ENCODE results near the gene SERPINH1. TPM values are rescaled to one million over a fixed set of nuclear protein-coding genes. Genes with fewer than 3 reads are reported as not detected.

The SERPINH1 gene
- total RNA-seq, 2 experiments from 2014 or later: 3.5 to 4.1 TPM

GRCh38 chr11:75527938-75528735 lies 33.9 kb upstream of the SERPINH1 start:
- H3K9me3 ChIP-seq (ENCODE audit: control insufficient read depth in 1 of 2, insufficient read depth in 1 of 2, low read length in 2 of 2): no peaks in the 10 kb centered on the region
- ATAC-seq (ENCODE audit: poor library complexity): no peak

GRCh38 chr11:75530577-75530976 lies 31.5 kb upstream of the SERPINH1 start:
- peaks cover 48% of the 10 kb centered on the region for H3K4me1 Mint-ChIP-seq (ENCODE audit: low read depth)
- H3K9me3 ChIP-seq (ENCODE audit: control insufficient read depth in 1 of 2, insufficient read depth in 1 of 2, low read length in 2 of 2): no peaks in the 10 kb centered on the region
- ChIA-PET CTCF (interaction anchor here (0.6 kb wide), 1 partner anchor 37 kb away, joined by 3 read pairs; no protein-coding TSS in a partner anchor), POLR2A (interaction anchor here (1.6 kb wide), 1 partner anchor 85 kb away, joined by 6 read pairs; no protein-coding TSS in a partner anchor)
- H3K36me3 Mint-ChIP-seq (ENCODE audit: low read depth): no peaks in the 10 kb centered on the region
- no peak overlapping the region for H3K27ac Mint-ChIP-seq
- no peaks in the 10 kb centered on the region for H3K36me3 ChIP-seq (ENCODE audit: insufficient read depth, low read length)
- H3K27me3 Mint-ChIP-seq: no peaks in the 10 kb centered on the region
- peak overlapping the region; percentile 8 for H3K4me3 Mint-ChIP-seq
- ATAC-seq (ENCODE audit: poor library complexity) (no peak), DNase-seq (no peak)
- no peaks in the 10 kb centered on the region for H3K9me3 Mint-ChIP-seq
- H3K4me1 ChIP-seq (ENCODE audit: insufficient read depth, low read length): peaks cover 27% of the 10 kb centered on the region
- intact Hi-C loops (cut with DNase I, micrococcal nuclease): loop anchor here in 1 of 2 experiments (10.0 kb wide), 1 partner anchor 256 kb away; no protein-coding TSS in a partner anchor
- TF ChIP-seq CTCF (IDR thresholded peaks at IDR 0.05): no peak
- H3K4me3 ChIP-seq (ENCODE audit: low read length): no peak overlapping the region
- H3K27me3 ChIP-seq (ENCODE audit: control insufficient read depth in 1 of 2, insufficient read depth in 2 of 2, low read length in 2 of 2): no peaks in the 10 kb centered on the region
- no peak overlapping the region for H3K27ac ChIP-seq (ENCODE audit: low read depth in 1 of 2, low read length in 2 of 2)

More at GRCh38 chr11:75527938-75528735, 33.9 kb upstream of the SERPINH1 start:
- Histone ChIP-seq H3K4me1 (ENCODE audit: insufficient read depth, low read length) (peaks cover 41% of the 10 kb centered on the region), H3K27ac (ENCODE audit: low read depth in 1 of 2, low read length in 2 of 2) (no peak overlapping the region), H3K36me3 (ENCODE audit: insufficient read depth, low read length) (no peaks in the 10 kb centered on the region), H3K4me3 (ENCODE audit: low read length) (no peak overlapping the region), H3K27me3 (ENCODE audit: control insufficient read depth in 1 of 2, insufficient read depth in 2 of 2, low read length in 2 of 2) (no peaks in the 10 kb centered on the region)
- intact Hi-C loops (cut with DNase I, micrococcal nuclease): loop anchor here (2.0 to 5.0 kb wide), 4 partner anchors 19 to 251 kb away; partner anchors contain the start of gene RPS3 (in 1 of the 2)
- H3K4me1 Mint-ChIP-seq (ENCODE audit: low read depth): peaks cover 55% of the 10 kb centered on the region
- no peaks in the 10 kb centered on the region for H3K27me3 Mint-ChIP-seq
- peak overlapping the region; percentile 94 for H3K4me3 Mint-ChIP-seq
- ChIA-PET POLR2A (no interaction called here), CTCF (interaction anchor here (0.6 kb wide), 1 partner anchor 384 kb away, joined by 4 read pairs; no protein-coding TSS in a partner anchor)
- peak overlapping the region; percentile 0 for H3K27ac Mint-ChIP-seq
- no peaks in the 10 kb centered on the region for H3K9me3 Mint-ChIP-seq
- no peak for DNase-seq
- no peak for TF ChIP-seq CTCF (IDR thresholded peaks at IDR 0.05)
- H3K36me3 Mint-ChIP-seq (ENCODE audit: low read depth): no peaks in the 10 kb centered on the region

- Mint-ChIP-seq H3K27ac (no peak overlapping the region), H3K9me3 (no peaks in the 10 kb centered on the region), H3K4me3 (no peak overlapping the region), H3K27me3 (no peaks in the 10 kb centered on the region), H3K4me1 (ENCODE audit: low read depth) (peaks cover 42% of the 10 kb centered on the region), H3K36me3 (ENCODE audit: low read depth) (no peaks in the 10 kb centered on the region)
- DNase-seq (no peak), ATAC-seq (ENCODE audit: poor library complexity) (no peak)
- Histone ChIP-seq H3K27me3 (ENCODE audit: control insufficient read depth in 1 of 2, insufficient read depth in 2 of 2, low read length in 2 of 2) (no peaks in the 10 kb centered on the region), H3K9me3 (ENCODE audit: control insufficient read depth in 1 of 2, insufficient read depth in 1 of 2, low read length in 2 of 2) (no peaks in the 10 kb centered on the region), H3K4me1 (ENCODE audit: insufficient read depth, low read length) (peaks cover 25% of the 10 kb centered on the region), H3K27ac (ENCODE audit: low read depth in 1 of 2, low read length in 2 of 2) (no peak overlapping the region), H3K4me3 (ENCODE audit: low read length) (no peak overlapping the region), H3K36me3 (ENCODE audit: insufficient read depth, low read length) (no peaks in the 10 kb centered on the region)
- CTCF ChIA-PET: interaction anchor here (0.6 to 3.1 kb wide), 2 partner anchors 86 to 202 kb away, joined by 3 to 25 read pairs; no protein-coding TSS in a partner anchor
- no peak for TF ChIP-seq CTCF (IDR thresholded peaks at IDR 0.05)
- POLR2A ChIA-PET: interaction anchor here (0.7 to 0.8 kb wide), 2 partner anchors 13 to 142 kb away, joined by 3 to 4 read pairs; no protein-coding TSS in a partner anchor
- intact Hi-C loops (cut with DNase I, micrococcal nuclease): loop anchor here in 1 of 2 experiments (10.0 kb wide), 1 partner anchor 257 kb away; no protein-coding TSS in a partner anchor
Measured at GRCh38 chr11:75531325-75531724, 30.7 kb upstream of the SERPINH1 start.
